ENCODE measurements around the gene ZEB2. TPM values are rescaled to one million over a fixed set of nuclear protein-coding genes. Genes with fewer than 3 reads are reported as not detected.
A peak's percentile ranks its signal among the peaks of the same experiment; 100 is the strongest.

ZEB2 gene
- total RNA-seq, 2 donors from 2014 or later, result 76.1 to 91.7 TPM

DNA sequence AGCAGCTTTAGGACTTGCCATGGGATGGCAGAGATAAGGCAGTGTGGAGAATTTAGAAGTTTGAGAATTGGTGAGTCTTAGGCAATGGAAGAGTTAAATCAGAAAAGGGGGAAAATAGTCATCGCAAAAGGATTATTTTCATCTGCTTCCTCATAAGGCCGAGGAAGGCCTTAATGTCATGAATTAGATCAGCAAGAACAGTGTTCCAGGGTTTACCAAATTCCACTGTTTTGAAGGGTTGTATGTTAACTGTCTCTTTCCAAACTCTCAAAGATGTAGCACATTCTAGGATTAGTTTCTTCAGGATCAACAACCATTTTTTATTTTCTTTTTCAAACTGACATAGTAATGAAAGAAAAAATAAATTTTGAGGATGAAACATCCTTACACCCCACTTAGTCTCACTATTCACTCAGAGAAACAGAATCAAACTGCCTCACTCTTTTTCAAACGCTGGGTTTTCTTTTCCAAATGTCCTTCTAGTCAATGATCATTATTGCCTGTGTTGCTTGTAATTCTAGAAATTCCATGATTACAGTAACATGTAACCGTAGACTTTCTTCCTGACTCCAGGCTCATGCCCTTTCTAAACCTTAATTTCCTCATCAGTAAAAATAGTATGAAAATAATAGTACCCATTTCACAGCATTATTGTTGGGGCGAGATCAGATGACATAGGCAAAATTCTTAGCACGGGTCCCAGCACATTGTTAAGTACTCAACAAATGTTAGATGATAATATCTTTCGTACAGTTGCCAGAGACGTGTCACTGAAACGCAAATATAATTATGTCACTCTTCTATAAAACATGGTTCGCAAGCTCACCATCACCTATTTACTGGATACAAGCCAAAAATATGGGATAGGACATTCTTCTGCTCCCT is 23.6 kb downstream of the ZEB2 start:
- DNase-seq (ENCODE audit: low spot score), result no peak
- peak overlapping the region; percentile 46 to 64 for H3K27ac ChIP-seq

DNA sequence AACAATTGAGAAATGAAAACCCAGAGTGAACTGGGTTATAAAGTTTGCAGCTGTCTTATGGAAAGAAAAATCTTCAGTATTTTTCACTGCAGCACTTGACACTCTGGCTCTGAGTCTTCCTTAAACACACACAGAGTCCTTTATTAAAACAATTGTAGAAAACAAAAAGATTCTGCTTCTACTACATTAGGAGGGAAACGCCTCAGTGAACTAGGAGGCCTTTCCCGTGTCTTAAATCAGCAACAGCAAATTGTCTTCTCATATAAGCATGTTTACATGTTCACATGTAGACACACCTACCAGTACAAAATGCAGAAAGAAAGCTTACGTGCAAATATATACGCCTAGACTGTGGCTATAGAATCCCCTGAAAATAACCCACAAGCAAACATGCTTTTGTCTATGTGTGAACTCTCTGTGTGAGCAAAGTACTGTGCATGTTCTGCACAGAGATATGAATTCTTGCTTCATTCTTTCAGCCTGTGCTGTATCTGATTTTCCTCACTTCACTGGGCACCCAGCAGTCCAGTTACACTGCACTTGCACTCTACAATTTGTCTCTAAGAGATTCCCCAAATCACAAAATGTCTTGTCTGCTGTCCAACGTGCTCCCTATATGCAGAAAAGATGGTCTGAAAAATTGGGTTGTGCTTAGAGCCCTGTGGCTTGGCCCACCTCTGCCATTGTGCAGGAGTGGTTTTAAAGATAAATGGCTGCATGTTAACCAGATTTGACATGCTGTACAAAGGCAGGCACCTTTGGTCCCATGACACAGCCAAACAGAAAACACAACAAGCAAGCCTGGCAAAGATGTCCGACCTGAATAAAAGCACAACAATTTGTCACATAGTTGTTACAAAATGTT is 24.5 kb downstream of the ZEB2 start:
- H3K27me3 ChIP-seq, result no peaks in the 10 kb centered on the region
- no peak overlapping the region for H3K4me3 ChIP-seq
- TF ChIP-seq, protein P1, sequence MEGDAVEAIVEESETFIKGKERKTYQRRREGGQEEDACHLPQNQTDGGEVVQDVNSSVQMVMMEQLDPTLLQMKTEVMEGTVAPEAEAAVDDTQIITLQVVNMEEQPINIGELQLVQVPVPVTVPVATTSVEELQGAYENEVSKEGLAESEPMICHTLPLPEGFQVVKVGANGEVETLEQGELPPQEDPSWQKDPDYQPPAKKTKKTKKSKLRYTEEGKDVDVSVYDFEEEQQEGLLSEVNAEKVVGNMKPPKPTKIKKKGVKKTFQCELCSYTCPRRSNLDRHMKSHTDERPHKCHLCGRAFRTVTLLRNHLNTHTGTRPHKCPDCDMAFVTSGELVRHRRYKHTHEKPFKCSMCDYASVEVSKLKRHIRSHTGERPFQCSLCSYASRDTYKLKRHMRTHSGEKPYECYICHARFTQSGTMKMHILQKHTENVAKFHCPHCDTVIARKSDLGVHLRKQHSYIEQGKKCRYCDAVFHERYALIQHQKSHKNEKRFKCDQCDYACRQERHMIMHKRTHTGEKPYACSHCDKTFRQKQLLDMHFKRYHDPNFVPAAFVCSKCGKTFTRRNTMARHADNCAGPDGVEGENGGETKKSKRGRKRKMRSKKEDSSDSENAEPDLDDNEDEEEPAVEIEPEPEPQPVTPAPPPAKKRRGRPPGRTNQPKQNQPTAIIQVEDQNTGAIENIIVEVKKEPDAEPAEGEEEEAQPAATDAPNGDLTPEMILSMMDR (IDR thresholded peaks at IDR 0.05), result no peak
- no peak for DNase-seq (ENCODE audit: low spot score)
- H3K36me3 ChIP-seq, result peaks cover 10% of the 10 kb centered on the region
- peak overlapping the region; percentile 46 to 64 for H3K27ac ChIP-seq
- peaks cover 0 to 63% of the 10 kb centered on the region in 2 donors for H3K4me1 ChIP-seq
- no peaks in the 10 kb centered on the region for H3K9me3 ChIP-seq

More for the DNA sequence above, 23.6 kb downstream of the ZEB2 start:
- Histone ChIP-seq H3K27me3 (no peaks in the 10 kb centered on the region), H3K36me3 (peaks cover 6% of the 10 kb centered on the region), H3K4me3 (no peak overlapping the region), H3K9me3 (no peaks in the 10 kb centered on the region), H3K4me1 (peaks cover 0 to 66% of the 10 kb centered on the region in 2 donors)
- TF ChIP-seq, protein P1 (IDR thresholded peaks at IDR 0.05), result no peak

DNA sequence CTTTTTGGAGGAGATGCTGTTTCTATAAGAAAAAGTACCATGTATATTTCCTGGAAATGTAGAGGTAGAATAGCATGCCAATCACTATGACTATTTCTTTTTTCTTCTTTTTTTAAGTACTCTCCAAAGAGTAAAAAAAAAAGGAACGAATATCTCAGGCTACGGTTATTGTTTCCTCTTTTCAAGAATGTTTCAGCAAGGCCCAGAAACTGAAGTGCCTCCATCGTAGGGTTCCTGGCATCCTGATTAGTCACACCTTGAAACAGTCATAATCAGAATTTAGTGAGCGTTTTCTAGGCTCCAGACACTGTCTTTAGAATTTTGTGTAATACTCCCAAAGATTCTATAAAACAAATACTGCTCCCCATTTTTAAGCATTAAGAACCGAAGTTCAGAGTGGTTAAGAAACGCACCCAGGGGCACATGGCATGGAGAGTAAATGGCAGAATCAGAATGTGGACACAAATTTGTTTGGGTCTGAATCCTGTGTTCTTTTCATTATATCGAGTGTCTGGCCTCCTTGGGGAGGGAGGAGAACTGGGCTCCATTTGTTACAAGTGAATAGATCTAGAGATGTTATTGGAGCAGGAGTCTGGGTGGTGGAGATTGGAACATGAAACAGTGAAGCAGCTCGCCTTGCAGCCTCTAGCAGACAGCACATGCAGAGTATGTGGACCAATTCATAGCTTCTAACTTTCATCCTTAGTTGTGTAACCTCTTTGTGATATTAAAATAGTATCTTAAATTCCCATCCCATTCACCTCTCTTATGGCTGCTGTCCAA is 26.7 kb downstream of the ZEB2 start:
- H3K27ac ChIP-seq, result peak overlapping the region; percentile 38 to 40
- H3K9me3 ChIP-seq, result no peaks in the 10 kb centered on the region
- TF ChIP-seq, protein P1 (IDR thresholded peaks at IDR 0.05), result no peak
- no peak overlapping the region for H3K4me3 ChIP-seq
- H3K36me3 ChIP-seq, result peaks cover 10% of the 10 kb centered on the region
- H3K27me3 ChIP-seq, result no peaks in the 10 kb centered on the region
- peaks cover 0 to 75% of the 10 kb centered on the region in 2 donors for H3K4me1 ChIP-seq
- DNase-seq (ENCODE audit: low spot score), result no peak

DNA sequence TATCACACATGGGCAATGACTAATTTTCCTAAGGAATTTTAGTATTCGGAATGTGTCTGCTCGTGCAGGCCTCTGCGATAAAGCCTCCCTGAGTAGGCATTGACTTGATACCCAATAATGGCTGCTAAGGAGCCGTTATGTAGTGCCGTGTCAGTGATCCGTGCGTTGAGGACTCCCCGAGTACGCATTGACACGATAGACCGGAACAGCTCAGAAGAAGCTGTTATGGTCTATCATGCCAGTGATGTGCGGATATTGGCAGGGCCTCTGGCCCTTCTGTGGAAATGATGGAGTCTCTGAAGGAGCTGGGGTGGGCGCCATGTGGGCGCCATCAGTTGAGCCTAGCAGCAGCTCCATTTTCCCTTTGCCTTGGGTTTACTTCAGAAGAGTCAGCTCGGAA is 29.1 kb downstream of the ZEB2 start:
- Histone ChIP-seq H3K9me3 (no peaks in the 10 kb centered on the region), H3K4me3 (no peak overlapping the region), H3K27ac (no peak overlapping the region), H3K36me3 (peaks cover 10% of the 10 kb centered on the region), H3K4me1 (peaks cover 0 to 80% of the 10 kb centered on the region in 2 donors), H3K27me3 (no peaks in the 10 kb centered on the region)
- DNase-seq (ENCODE audit: low spot score), result no peak
- TF ChIP-seq, protein P1 (IDR thresholded peaks at IDR 0.05), result no peak

DNA sequence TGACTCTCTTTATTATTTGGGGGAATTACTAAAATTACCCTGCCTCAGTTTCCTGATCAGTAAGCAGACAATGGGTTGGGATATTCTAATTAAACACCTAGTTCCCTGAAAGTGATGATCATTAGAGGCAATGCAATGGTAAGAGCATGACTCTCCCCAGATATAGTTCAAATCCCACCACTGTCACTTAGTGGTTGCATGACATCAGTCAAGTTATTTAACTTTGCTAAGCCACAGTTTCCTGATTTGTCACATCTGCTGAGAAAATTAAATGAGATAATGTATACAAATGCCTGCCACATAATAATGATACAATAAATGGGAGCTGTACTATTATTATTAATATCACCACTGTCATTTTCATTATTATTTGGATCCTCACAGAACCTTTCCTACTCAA is 29.9 kb downstream of the ZEB2 start:
- Histone ChIP-seq H3K9me3 (no peaks in the 10 kb centered on the region), H3K36me3 (peaks cover 10% of the 10 kb centered on the region), H3K4me3 (no peak overlapping the region), H3K27me3 (no peaks in the 10 kb centered on the region), H3K27ac (no peak overlapping the region), H3K4me1 (peaks cover 0 to 80% of the 10 kb centered on the region in 2 donors)
- DNase-seq (ENCODE audit: low spot score), result no peak
- TF ChIP-seq, protein P1 (IDR thresholded peaks at IDR 0.05), result no peak
